ENCODE data around the gene KCNK15. TPM values are rescaled to one million over a fixed set of nuclear protein-coding genes. Genes with fewer than 3 reads are reported as not detected.
"Not testable (repeated sequence)": the region's sequence is repeated elsewhere in the genome, so short reads cannot be mapped to it uniquely, and the experiment has no call there.

KCNK15 gene
- total RNA-seq, 1 experiment from 2014 or later: not detected

DNA sequence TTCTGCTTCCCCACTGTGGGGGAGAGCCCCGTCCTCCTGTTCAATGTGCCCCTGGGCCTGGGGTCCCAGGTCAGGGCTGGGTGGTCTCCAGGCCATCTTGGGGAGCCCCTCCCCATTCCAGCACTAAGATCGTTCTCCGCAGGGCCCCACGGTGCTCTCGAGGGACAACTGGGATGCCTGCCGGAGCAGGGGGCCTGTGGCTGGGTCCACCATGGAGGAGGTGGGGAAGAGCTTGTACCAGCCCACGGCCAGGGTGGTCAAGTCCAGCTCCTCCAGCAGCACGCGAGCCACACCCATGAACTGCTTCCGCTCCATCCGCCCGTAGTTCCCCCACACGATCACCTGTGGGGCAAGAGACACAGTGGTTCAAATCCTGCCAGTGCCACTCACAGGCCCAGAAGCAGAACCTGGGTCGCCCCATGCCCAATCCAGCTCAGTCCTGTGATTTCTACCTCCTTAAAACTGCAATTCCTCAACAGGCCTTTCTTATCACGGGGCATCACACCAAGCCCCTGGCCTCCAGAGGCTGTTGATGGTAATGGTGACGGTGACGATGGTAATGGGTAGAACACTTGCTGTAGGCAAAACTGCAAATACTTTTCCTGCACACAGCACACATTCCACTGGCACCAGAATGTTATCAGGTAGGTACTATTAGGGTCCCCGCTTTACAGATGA lies 10.5 kb downstream of the KCNK15 start:
- DNase-seq (ENCODE audit: low read depth): no peak

DNA sequence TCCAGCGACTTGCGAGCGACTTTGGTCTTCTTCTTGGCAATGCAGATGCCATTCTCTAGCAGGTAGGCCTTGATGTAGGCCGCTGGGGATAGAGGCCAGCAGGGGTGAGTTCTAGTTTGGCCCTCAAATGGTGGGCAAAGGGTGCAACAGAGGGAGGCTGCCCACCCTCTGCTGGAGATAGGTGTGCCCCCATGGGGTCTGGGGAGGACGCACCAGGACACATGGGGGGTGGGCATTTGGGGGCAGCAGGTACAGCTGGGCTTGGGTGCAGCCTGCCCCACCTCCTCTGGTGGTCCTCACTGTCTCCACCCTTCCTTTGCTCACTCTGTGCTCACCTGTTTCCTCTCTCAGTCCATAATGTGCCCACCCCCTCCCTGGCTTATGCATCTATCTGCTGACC lies 11.3 kb downstream of the KCNK15 start:
- no peak for DNase-seq (ENCODE audit: low read depth)

DNA sequence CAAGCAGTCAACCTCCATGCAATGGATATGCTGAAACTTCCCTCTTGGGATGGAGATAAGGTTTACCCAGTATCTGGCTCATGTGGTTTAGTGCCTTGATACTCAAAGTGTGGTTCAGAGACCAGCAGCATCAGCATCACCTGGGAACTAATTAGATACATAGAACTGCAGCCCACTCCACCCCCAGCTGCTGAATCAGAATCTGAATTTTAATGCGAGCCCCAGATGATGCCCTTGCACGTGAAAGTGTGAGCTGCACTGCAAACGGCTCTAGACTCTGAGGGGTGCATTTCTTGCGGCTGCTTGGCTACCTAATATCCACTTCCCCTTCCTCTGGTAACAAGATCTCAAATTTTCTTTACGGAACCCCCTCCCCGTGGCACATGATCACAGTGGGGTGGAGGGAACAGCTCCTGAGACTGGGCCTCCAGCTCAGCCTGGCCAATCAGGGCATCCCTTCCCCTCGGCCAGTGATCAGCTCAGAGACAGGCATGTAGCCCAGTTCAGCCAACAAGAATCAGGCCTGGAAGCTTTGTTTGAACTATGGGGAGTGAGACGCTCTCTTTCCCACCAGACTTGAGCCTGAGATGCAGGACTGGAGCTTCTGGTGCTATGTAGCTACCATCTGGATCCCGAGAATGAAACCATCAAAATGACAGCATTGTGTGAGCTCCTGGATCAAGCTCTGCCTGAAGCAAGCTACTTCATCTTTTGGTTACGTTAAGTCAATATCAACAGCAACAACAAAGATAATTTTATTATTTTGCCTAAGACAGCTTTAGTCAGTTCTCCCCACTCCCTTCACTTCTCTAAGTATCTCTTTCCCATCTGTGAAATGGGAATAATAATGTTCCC lies 12.8 kb downstream of the KCNK15 start:
- DNase-seq (ENCODE audit: low read depth): no peak

DNA sequence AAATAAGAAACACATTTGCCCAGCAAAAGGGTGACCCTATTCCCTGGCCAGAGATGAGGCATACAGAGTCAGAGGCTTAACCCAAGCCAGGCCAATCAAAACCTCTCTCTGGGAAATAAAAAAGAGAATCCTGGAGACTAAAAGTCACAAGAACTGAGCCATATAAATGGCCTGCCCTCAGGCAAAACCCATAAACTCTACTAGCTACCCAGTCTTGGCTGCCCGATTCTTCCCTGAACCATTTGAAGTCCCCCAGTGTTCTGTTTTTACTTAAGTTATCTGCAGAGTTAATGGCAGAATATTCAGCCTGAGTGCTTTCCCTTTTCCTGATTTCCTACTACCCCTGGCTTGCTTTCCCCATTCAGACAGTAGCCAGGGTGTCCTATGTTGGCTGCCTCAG lies 13.9 kb downstream of the KCNK15 start:
- no peak for DNase-seq (ENCODE audit: low read depth)

DNA sequence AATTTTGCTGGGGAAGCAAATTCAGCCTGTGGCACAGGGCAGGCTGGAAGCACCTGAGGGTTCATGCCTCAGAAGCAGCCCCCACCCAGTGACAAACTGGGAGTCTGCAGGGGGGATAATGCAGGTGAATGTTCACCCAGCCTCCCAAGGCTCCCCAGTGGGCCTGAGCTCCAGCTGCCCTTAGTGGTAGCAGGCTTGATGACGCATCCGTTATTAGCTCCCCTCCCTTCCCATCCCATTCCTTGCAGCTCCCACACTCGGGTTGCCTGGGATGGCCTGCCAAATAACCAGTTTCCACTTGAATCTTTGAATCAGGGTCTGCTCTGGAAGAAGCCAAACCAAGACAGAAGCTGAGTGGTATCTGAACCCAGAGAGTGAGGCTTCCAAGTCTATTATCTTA lies 15.8 kb downstream of the KCNK15 start:
- DNase-seq (ENCODE audit: low read depth): no peak

DNA sequence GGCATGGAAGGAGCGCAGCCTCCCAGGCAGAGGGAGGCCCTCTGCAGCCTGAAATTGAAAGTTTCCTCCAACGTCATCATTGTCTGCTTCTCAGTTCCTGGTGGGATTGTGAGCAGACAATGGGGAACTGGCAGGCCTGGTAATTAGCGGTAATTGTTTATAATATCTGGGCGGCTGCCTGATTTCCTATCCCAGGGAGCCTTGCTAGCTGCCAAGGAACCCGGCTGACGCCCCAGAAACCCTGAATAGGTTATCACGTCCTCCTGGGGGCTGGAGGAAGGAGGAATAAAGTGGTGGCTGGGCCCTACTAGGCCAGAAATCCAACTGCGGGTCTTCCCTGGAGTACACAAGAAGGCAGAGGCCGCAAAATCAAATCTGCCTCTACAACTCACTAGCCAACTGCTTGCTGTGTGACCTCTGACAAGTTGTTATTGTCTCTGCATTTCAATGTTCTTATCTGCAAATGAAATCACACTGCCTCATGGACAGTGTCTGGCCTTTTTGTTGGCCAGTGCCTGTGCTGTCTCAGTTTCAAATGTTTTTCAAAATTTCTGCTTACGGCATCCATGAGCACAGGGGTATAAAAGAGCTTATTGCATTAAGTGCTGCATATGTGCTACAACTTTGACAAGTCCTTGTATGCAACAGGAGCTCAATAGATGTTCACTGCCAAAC lies 16.9 kb downstream of the KCNK15 start:
- no peak for DNase-seq (ENCODE audit: low read depth)

DNA sequence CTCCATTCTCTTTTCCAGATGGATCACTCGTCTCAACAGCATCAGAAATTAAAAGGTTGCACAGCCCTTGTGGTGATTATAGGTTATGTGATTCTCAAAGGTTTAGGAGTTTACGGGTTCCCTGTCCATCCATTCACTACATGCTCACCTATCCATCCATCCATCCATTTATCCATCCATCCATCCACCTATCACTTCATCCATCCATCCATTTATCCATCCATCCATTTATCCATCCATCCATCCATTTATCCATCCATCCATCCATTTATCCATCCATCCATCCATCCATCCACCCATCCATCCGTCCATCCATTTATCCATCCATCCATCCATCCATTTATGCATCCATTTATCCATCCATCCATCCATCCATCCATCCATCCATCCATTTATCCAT lies 18.1 kb downstream of the KCNK15 start:
- not testable (repeated sequence) for DNase-seq (ENCODE audit: low read depth)

DNA sequence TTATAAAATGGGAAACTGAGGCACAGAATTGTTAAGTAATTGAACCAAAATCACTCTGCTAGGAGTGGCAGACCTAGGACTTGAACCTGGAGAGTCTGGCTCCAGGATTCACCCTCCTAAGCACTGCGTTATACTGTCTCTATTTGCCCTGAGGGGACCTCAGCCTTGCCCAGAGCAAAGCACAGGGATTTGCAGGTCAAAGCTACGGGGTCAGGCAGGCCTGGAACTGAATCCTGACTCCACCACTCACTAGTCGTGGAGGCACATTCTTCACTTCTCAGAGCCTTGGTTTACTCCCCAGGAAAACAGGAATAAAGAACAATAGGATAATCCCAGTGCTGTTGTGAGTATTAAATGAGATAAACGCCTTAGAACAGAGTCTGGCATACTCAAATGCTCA lies 19.4 kb downstream of the KCNK15 start:
- no peak for DNase-seq (ENCODE audit: low read depth)

DNA sequence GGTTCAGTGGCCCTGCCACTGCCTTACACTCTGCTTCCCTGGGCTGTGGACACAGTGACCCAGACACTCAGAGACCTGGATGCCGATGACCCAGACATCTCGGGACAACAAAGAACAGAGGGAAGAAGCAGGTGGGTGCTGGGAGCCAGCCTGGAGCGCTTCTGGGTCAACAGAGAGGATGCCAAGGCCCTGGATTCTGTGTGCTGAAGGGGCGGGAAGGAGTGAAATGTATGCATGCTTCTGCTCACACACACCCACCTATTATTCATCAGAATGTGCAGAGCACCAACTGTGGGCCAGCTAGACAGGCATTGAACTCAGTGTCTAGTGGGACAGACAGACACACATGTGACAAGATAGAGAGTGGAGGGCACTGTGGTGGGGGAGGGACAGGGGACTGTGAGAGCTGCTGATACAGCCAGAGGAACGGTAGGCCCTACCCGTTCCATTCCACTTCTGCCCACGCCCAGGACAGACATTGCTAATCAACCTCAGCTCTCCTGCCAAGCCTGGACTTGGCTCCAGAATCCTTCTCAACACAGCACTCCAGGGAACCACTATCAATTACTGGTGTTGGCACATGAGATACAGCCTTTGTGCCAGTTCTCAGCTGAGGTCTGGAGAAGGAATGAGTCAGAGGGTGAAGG lies 20.2 kb downstream of the KCNK15 start:
- DNase-seq (ENCODE audit: low read depth): peak; percentile 13

DNA sequence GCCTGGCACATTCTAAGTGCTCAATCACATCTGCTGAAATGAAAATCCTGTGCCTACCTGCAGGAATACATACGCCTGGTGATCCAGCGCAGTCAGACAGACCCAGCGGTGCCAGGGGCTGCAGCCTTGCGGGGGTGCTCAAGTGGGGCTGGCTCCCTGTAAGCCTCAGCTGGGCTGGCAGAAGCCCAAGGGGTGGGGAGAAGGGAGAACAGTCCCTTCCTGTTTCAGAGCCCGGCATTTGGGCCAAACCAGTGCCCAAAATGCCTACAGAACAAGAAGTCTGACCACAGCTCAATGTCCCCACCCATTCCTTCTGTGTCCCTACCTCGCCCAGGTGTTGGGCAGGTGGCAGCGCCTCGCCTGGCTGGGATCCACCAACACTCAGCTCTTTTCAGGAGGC lies 22.6 kb downstream of the KCNK15 start:
- DNase-seq (ENCODE audit: low read depth): no peak

DNA sequence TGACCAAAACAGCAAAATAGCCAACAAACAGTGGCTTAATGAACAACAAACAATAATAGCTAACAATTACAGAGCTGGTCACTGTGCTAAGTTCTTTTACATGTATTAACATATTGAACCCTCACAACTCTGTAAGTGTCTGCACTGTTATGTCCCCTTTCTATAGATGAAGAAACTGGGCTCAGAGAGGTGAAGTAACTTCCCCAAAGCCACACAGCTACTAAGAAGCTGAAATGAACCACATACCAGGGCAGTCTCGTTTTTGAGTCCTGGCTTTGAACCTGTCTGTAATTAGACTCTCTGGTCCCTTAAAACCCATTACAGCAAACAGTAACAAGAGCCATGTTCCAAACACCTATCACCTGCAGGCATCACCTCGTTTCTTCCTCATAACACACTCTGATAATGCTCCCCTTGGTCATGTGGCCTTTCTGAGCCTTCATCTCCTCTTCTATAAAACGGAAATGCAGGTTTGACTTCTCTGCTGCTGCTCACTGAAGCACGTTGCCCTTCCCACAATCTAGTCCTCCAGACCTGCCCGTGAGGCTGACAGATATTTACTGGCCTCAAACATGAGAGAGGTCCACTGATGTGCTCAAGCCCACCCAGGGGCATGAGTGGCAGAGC lies 23.3 kb downstream of the KCNK15 start:
- no peak for DNase-seq (ENCODE audit: low read depth)

DNA sequence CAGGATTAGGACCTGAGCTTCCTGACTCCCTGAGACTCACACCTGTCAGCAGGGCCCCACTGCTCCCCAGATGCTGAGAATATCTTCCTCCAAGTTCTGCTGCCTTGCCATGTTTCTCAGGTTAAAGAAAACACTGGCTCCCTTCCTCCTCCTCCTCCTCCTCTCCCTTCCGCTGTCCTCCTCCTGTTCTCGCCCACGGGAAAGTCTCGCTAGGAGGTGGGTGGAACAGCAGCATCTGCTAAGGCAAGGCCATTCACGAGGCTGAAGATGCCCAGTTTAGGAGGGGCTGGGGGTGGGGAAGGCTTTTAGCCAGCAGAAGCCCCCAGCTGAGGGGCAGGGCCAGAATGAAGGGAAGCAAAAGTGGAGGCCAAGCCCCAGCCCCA lies 23.8 kb downstream of the KCNK15 start:
- no peak for DNase-seq (ENCODE audit: low read depth)

DNA sequence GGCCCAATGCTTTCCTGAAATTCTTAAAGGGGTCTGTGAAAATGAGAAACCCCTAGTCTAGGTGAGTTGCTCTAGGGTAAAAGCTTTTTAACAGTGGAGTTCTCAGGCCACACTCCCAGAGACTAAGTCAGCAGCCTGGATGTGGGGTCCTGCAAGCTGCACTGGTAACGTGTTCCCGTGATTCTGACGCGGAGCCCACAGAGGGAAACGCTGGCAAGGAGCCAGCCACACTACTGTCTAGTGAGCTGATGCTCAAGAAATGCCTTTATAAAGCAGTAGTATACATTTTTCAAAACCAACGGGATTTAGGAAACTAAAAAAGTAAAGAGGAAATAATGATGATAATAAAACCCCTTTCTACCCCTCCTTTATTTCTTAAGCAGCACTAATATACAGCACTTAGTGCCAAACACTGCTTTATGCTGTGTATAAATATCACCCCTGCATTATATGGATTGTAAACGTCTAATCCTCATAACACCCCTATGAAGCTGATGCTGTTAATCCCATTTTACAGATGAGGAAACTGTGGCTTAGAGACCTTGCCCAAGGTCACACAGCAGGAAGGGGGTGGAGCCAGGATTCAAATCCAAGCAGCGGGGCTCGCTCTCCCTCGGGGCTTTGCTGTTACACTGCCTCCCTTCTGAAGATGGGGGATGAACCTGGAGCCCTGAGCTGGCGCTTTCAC lies 25.0 kb downstream of the KCNK15 start:
- no peak for DNase-seq (ENCODE audit: low read depth)

DNA sequence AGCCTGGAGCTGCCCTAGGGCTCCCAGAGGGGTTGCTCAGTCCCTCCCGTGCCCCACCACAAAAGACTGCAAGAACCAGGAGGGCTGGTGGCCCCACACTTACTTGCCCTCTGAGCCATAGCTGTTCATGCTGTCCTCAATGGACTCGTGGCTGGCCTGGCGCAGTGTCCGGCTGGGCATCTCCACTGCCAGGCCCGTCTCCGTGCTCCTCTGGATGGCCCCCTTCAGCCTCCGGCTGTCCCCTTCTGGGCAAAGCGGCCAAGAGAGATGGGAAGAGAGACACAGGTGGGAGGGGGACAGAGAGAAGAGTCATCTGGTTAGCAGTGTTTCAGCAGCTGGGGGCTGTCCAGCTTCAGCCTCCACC lies 25.5 kb downstream of the KCNK15 start:
- DNase-seq (ENCODE audit: low read depth): no peak

DNA sequence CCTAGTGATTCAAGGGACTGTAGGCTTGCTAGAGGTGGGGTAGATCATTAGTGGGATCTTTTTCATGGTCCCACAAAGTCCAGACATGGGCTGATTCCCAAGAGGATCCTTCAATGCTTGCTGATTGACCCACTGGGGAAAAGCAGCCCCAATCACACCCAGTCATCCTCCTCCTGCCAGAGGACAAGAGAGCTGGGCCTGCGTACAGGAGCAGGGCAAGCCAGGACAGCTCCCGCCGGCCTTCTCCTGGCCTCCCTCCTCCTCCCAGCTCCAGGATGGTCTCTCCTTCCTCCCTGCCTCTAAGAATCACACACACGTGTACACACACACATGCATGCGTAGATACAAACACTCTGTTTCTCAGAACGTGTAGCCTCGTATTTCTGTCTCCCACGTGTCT lies 27.0 kb downstream of the KCNK15 start:
- DNase-seq (ENCODE audit: low read depth): no peak

DNA sequence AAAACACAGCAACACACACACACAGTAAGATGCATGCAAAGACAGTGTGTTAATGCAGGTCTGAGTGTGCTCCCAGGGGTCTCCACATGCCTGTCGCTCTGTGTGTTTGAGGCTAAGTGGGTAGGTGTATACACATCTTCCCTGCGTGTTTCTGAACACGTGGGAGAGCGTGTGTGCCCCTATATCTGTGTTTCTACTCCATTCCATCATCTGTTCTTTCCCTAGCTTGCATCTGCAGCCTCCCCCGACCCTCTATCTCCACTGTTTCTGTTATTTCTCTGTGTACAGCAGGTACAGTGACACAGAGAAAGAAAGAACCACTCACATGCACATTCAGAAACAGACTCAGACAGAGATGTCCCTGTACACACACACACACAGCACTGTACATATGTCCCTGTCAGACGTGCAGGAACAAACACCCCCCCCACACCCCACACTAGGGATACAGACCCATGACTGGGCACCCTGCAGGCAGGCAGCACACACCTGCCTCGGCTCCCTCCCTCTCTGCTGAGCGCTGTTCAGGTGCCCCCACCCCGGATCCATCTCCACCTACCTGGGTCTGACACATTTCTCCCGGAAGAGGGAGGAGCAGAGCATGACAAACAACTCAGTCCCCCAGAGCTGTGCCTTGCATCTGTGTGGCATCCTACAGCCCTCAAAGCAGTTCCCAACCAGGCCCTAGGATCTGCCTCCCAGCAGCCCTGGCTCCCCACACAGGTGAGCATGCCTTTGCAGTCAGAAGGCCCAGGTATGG lies 27.6 kb downstream of the KCNK15 start:
- no peak for DNase-seq (ENCODE audit: low read depth)

DNA sequence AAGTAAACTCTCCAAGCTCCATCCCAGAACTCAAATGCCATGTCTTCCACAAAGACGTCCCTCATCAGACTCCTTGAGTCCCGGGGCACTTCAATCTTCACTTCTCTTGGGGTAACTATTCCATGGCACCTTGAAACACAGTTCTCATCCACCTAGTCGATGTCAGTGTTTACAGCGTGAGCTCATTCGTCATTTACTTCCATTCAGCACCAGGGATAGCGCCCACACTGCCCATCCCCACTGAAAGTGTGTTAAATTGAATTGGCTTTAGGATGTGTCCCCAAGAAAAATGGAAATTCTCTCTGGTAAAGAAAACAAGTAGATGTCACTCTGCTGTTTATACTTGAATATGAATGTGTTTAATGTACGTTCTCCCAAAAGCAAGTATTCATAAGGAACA lies 31.3 kb downstream of the KCNK15 start:
- DNase-seq (ENCODE audit: low read depth): no peak

DNA sequence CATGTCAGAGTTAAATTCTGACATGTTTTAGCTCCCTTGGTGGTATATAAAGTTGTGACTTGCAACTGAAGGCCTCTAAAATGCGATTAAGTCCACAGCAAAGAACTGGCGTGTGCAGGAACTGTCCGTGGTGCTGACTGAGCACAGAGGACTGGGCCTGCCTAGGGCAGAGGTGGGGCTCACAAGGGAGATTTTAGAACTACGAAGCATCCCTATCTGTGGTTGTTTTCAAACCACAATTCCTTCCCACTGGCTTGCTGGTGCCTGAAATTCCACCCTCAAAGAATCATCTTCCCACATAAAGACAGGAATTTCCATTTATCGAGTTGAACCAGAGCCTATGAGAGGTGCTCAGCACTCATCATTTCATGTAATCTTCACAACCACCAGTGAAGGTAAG lies 34.6 kb downstream of the KCNK15 start:
- DNase-seq (ENCODE audit: low read depth): no peak

DNA sequence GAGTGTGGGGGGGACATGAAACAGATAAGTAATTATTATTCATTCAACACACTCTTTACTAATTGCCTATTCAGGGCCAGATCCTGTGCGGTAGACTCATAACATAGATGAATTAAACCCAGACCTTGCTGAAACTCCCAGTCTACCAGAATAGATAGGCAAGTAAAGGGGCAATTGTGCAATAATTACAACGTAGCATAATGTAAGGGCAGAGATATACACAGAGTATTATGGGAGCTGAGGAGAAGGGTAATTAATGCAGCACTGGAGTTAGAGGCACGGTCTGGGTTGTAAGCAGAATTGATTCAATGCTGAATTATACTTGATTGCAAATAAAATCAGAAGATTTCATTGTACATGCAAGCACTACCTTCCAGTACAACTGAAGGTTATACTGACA lies 35.5 kb downstream of the KCNK15 start:
- DNase-seq (ENCODE audit: low read depth): no peak

DNA sequence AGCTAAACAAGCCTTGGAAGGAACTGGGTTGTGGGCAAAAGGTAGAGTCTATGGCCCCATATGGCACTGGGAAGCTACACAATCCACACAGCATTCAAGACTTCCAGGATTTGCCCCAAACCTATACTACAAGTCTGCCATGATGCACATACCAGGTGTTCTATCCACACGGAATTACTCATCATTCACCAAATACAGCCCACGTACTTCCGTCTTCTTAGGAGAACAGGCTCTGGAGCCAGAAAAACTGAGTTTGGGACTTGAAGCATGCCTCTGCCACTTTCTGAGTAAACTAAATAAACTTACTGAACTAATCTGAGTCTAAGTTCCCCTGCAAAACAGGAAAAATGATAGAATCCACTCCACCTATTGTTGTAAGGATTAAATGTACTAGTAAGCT lies 36.1 kb downstream of the KCNK15 start:
- DNase-seq (ENCODE audit: low read depth): no peak
